Lower leg skin (tissue), 4 donors: ENCODE measurements around the gene TGFA. TPM values are rescaled to one million over a fixed set of nuclear protein-coding genes. Genes with fewer than 3 reads are reported as not detected.

Source experiments
- DNase-seq, 2 donors: peaks; one replicate each; pipeline ENCODE4 v3.0.0-alpha.2; 2019; ENCODE audit warnings: low spot score in 2 of 2
- H3K4me3 ChIP-seq: fragments of 200-600 bp; sonication (generic); 2 replicates; pipeline ENCODE4 v1.5.1; 2017; ENCODE audit warnings: mild to moderate bottlenecking, low read depth; ENCODE audit not compliant: poor library complexity, severe bottlenecking
- POLR2A ChIP-seq, 2 donors: fragments of 450-650 bp; IDR thresholded peaks; one replicate each; pipeline ENCODE4 v1.6.1; 2016 to 2017; ENCODE audit warnings: antibody characterized with exemption in 2 of 2, mild to moderate bottlenecking in 1 of 2, moderate library complexity in 1 of 2
- WGBS, 2 donors: methylation state at CpG; one replicate each; pipeline ENCODE4 v1.1.5; 2018; 5-methylcytosine and 5-hydroxymethylcytosine counted together
- intact Hi-C: fragments of 100-400 bp; cut with DNase I; formaldehyde crosslinking; loops from one replicate; pipeline ENCODE4 v1.15.0; 2023; ENCODE audit warnings: low total_unique reads
- total RNA-seq, 4 donors: library from RNA; depleted of rRNA; stranded (reverse); fragments of >200 nt; gene quantifications; one replicate each; pipeline ENCODE4 v1.1.0, GENCODE V29; 2016
- TF ChIP-seq, protein P1 (sequence below), 3 donors: fragments of 450-650 bp; IDR thresholded peaks; one replicate each; pipeline ENCODE4 v1.5.1; 2016; ENCODE audit warnings: antibody characterized with exemption in 3 of 3, mild to moderate bottlenecking in 3 of 3, moderate library complexity in 2 of 3

Gene TGFA
- total RNA-seq, 4 donors from 2014 or later = 56.5 to 78.3 (median 65.0) TPM

DNA sequence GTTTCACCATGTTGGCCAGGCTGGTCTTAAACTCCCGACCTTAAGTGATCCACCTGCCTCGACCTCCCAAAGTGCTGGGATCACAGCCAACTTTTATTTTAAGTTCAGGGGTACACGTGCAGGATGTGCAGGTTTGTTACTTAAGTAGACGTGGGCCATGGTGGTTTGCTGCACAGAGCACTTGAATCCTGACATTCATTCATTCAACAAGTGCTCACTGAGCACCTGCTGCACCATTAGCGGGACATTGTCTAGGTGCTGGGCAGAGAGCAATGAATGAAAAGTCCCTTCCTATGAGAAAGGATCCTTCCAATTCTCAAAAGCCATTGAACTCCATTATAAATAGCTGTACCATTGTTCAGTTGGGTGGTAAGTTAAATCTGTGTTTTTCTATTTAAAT lies 31.0 kb downstream of the TGFA start:
- no peak overlapping the region for H3K4me3 ChIP-seq
- TF ChIP-seq POLR2A (IDR thresholded peaks at IDR 0.05) = no peak
- TF ChIP-seq, protein P1, sequence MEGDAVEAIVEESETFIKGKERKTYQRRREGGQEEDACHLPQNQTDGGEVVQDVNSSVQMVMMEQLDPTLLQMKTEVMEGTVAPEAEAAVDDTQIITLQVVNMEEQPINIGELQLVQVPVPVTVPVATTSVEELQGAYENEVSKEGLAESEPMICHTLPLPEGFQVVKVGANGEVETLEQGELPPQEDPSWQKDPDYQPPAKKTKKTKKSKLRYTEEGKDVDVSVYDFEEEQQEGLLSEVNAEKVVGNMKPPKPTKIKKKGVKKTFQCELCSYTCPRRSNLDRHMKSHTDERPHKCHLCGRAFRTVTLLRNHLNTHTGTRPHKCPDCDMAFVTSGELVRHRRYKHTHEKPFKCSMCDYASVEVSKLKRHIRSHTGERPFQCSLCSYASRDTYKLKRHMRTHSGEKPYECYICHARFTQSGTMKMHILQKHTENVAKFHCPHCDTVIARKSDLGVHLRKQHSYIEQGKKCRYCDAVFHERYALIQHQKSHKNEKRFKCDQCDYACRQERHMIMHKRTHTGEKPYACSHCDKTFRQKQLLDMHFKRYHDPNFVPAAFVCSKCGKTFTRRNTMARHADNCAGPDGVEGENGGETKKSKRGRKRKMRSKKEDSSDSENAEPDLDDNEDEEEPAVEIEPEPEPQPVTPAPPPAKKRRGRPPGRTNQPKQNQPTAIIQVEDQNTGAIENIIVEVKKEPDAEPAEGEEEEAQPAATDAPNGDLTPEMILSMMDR (IDR thresholded peaks at IDR 0.05) = no peak
- peak in 1 of 2 donors; percentile 77 for DNase-seq
- 84 to 91% methylated on average over 5 of the region's 5 CpGs for WGBS, 2 donors
- intact Hi-C loops = no loop called here

DNA sequence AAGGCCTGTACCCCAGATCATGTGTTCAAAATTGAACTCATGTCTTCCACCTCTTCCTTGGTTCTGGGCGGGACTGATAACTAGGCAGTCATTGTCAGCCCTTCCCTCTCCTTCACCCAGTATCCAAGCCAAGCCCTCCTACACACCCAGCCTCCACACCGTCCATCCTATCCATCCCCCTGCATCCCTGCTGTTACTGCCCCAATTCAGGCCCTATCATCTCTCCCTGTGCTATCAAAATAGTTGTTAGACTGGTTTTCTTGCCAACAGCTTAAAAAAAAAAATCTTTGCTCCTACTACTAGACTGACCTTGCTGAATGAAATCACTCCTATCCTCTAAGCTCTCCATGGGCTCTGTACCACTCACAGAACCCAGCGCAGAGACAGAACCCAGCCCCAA lies 32.8 kb downstream of the TGFA start:
- intact Hi-C loops = loop anchor here (2.0 kb wide), 1 partner anchor 38 kb away; no protein-coding TSS in a partner anchor
- no peak overlapping the region for H3K4me3 ChIP-seq
- TF ChIP-seq POLR2A (IDR thresholded peaks at IDR 0.05) = no peak
- TF ChIP-seq, protein P1 (IDR thresholded peaks at IDR 0.05) = no peak
- 53 to 68% methylated on average over 3 of the region's 3 CpGs for WGBS, 2 donors
- peak in 1 of 2 donors; percentile 70 for DNase-seq

DNA sequence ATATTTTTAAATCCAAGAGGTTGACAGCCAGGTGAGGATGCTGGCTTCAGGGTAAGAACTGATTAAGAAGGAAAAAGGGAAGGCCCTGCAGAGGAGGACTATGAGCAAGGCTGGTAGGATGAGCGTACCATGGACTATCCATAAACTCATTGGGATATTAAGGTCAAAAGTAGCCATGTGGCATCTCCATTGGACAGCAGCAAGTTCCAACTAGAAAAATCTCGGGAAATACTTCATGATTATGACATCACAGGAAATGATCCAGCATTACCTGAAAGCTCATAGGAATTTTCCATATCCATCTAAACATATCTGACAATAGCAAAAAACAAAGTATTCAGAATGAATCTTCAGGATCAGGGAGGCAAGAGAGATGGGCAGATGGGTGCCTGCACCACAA lies 34.2 kb downstream of the TGFA start:
- no peak overlapping the region for H3K4me3 ChIP-seq
- DNase-seq = no peak
- no peak for TF ChIP-seq POLR2A (IDR thresholded peaks at IDR 0.05)
- intact Hi-C loops = no loop called here
- WGBS, 2 donors = 79 to 82% methylated on average over 2 of the region's 2 CpGs

DNA sequence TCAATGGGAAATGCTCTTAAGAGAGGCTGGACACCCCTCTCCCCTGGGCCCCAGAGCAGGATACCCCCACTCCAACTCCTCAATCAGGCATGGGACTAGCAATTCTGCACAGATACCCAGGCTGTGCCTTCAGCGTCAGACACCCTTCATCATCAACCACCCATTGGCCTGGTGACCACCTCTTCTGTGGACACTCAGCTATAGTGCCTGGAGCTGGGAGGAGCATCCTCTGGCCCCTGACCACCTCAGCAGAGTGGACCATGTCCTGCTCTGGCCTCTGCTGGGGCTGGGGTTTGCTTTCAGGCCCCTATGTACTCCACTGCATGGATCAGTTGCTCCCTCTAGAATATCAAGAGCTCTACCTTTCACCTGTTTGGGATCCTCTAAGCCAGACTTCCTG lies 35.1 kb downstream of the TGFA start:
- WGBS, 2 donors = 100% methylated on average over 1 of the region's 1 CpG
- DNase-seq = peak in 1 of 2 donors; percentile 77
- intact Hi-C loops = no loop called here
- no peak overlapping the region for H3K4me3 ChIP-seq
- TF ChIP-seq POLR2A (IDR thresholded peaks at IDR 0.05) = no peak
- TF ChIP-seq, protein P1 (IDR thresholded peaks at IDR 0.05) = no peak

DNA sequence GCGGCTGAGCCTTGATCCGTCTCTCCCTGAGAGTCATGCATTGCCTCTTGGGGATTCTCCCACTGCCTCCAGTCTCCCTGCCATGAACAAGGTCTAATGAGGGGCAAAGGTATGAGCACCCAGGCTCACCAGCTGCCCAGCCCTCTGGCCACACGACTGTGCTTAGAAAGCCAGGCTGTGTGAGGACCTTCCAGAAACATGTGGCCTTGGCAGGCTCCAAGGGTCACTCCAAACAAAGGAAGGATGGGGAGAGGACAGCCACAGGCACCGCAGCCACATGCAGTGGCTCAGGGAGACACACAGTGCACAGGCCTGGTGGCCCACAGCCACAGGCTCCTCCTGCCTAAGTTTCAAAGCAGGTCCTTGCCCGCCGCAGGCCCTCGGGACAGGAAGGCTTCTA lies 35.8 kb downstream of the TGFA start:
- TF ChIP-seq POLR2A (IDR thresholded peaks at IDR 0.05) = no peak
- TF ChIP-seq, protein P1 (IDR thresholded peaks at IDR 0.05) = no peak
- H3K4me3 ChIP-seq = no peak overlapping the region
- WGBS, 2 donors = 74 to 80% methylated on average over 7 of the region's 7 CpGs
- intact Hi-C loops = no loop called here
- peak in 1 of 2 donors; percentile 56 for DNase-seq

DNA sequence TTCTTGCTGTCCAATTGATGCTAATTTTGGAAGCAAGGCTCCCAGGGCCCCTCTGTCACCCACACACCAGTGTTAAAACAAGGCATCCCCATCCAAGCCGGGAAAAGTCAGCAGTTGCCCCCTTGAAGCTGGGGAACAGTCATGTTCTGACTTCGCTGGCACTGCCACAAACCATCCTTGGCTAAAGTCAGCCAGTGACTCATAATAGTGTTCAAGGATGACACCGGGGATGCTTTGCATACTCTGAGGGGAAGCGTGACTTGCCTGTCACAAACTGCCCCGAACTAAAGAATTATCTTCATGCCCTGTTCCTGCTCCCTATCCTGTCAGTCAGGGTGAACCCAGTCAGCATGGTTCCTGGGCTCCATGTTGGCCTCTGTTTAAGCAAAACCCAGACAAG lies 37.0 kb downstream of the TGFA start:
- WGBS, 2 donors = 17 to 19% methylated on average over 5 of the region's 5 CpGs
- intact Hi-C loops = no loop called here

More for the DNA sequence above, 37.0 kb downstream of the TGFA start:
- peak in 1 of 2 donors; percentile 76 for DNase-seq
- TF ChIP-seq POLR2A (IDR thresholded peaks at IDR 0.05) = no peak
- TF ChIP-seq, protein P1 (IDR thresholded peaks at IDR 0.05) = no peak
- H3K4me3 ChIP-seq = no peak overlapping the region
